PC-9 (cell line): ENCODE measurements around the gene MAST4.

Experiments
- CTCF ChIP-seq: fragments of 200-600 bp; sonication (generic); conservative IDR thresholded peaks from 2 replicates; pipeline ENCODE4 v1.6.1; 2017; ENCODE audit warnings: mixed run types, antibody characterized with exemption, mild to moderate bottlenecking, moderate library complexity
- EZH2 ChIP-seq: fragments of 200-600 bp; sonication (generic); IDR thresholded peaks from 2 replicates; pipeline ENCODE4 v1.8.0; 2017; ENCODE audit warnings: antibody characterized with exemption, low read depth

GRCh38 chr5:66560371-66560770 is 35.8 kb upstream of the MAST4 start:
- TF ChIP-seq CTCF: no peak
- TF ChIP-seq EZH2: no peak
